Measurements from ENCODE around the gene RIPPLY2. TPM values are rescaled to one million over a fixed set of nuclear protein-coding genes. Genes with fewer than 3 reads are reported as not detected.

Gene RIPPLY2
- total and polyA plus RNA-seq, 5 donors from 2014 or later: not detected

Other genes with a start within 250 kb of the RIPPLY2 start
- gene SNAP91, start 144.3 kb upstream of the RIPPLY2 start, total RNA-seq: not detected
- not detected for gene SNAP91, start 144.3 kb upstream of the RIPPLY2 start, polyA plus RNA-seq
- gene CYB5R4, start 6.3 kb downstream of the RIPPLY2 start, total RNA-seq: 28.3 TPM
- gene CYB5R4, start 6.3 kb downstream of the RIPPLY2 start, polyA plus RNA-seq: 10 to 100 TPM; 34.6 to 53.1 (median 39.0) TPM
- not detected for gene MRAP2, start 180.4 kb downstream of the RIPPLY2 start, total RNA-seq
- not detected for gene MRAP2, start 180.4 kb downstream of the RIPPLY2 start, polyA plus RNA-seq

Measured in CD4-positive, CD25-positive, alpha-beta regulatory T cell (primary cell).